22Rv1 (cell line): ENCODE measurements around the gene KIRREL3.

Experiments used
- H3K27ac ChIP-seq: fragments of 450-650 bp; 2 replicates; pipeline ENCODE4 v1.5.1; 2017
- ZFX ChIP-seq: fragments of 450-650 bp; IDR thresholded peaks from 2 replicates; pipeline ENCODE4 v1.6.1; 2017; ENCODE audit warnings: antibody characterized with exemption, borderline replicate concordance
- TF ChIP-seq, protein P1 (sequence below): fragments of 450-650 bp; IDR thresholded peaks from 2 replicates; pipeline ENCODE4 v1.5.1; 2017; ENCODE audit warnings: mild to moderate bottlenecking

KIRREL3 gene

DNA sequence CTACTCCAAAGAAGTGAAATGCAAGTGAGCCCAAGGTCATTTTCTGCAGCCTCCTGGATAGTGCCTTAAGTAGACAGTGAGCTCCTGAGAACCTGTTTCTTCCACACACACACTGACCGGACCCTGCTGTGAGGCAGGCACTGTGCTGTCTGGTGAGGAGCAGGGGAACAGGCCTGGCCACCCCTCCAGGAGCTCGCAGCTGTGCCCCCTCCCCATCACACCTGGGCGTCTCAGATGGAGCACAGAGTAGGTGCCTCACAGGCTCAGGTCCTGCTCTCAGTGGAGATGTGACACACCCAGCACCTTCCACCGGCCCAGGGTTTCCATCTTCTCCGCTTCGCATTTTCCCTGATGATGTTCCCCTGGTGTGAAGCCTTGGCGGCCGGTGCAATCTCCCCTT is 470.2 kb downstream of the KIRREL3 start:
- H3K27ac ChIP-seq = no peak overlapping the region
- TF ChIP-seq, protein P1, sequence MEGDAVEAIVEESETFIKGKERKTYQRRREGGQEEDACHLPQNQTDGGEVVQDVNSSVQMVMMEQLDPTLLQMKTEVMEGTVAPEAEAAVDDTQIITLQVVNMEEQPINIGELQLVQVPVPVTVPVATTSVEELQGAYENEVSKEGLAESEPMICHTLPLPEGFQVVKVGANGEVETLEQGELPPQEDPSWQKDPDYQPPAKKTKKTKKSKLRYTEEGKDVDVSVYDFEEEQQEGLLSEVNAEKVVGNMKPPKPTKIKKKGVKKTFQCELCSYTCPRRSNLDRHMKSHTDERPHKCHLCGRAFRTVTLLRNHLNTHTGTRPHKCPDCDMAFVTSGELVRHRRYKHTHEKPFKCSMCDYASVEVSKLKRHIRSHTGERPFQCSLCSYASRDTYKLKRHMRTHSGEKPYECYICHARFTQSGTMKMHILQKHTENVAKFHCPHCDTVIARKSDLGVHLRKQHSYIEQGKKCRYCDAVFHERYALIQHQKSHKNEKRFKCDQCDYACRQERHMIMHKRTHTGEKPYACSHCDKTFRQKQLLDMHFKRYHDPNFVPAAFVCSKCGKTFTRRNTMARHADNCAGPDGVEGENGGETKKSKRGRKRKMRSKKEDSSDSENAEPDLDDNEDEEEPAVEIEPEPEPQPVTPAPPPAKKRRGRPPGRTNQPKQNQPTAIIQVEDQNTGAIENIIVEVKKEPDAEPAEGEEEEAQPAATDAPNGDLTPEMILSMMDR = no peak
- no peak for TF ChIP-seq ZFX

DNA sequence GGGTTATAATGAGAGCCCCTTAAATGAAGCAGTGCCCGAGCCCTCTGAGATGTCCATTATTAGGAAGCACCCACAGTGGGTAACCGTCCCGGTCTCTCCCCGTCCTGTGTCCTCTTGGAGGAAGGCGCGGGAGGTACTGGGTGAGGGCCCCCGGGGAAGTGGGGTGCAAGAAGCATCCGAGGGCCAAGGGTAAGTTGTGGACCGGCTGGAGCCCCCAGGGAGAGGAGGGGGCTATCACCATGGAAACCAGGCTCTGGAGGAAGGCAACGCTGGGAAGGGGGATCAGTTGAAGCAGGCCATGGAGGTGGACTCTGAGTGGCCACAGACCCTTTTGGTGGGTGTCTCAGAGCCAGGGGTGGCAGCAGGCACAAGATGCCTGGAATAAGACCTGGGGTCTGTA is 471.5 kb downstream of the KIRREL3 start:
- no peak overlapping the region for H3K27ac ChIP-seq
- TF ChIP-seq, protein P1 = no peak
- TF ChIP-seq ZFX = no peak

DNA sequence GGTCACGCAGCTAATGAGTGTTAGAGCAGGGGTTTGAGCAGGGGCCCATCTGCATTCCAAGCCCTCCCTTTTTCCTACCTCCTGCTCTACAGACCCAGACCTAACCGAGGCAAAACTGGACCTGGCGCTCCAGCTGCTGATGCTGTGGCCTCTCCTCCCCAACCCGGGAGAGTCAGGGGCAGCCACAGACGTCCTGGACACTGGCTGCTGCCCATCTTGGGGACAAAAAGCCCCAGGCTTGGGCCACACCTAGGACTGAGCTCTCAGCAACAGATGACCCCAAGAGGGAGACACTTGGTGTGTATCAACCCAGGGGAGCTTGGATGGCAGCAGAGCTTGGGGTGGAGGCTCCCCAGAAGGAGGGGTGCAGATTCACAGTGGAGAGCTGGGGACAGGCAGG is 472.5 kb downstream of the KIRREL3 start:
- TF ChIP-seq, protein P1 = no peak
- TF ChIP-seq ZFX = no peak
- no peak overlapping the region for H3K27ac ChIP-seq

DNA sequence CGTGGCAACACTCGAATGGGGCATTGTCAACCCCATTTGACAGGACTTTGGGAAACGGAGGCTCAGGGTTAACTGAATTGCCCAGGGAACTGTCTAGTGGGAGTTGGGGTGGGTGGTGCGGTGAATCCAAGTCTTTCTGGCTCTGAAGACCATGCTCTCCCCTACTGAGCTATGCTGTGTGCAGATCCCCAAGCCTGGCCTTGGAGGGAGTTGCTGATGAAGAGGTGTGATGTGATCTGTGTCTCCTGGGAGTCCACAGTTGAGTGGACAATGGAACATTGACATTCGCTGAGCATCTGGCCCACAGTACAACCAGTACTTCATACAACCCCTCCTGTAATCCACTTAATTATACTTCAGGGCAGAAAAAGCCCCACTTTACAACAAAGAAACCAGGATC is 472.9 kb downstream of the KIRREL3 start:
- no peak overlapping the region for H3K27ac ChIP-seq
- TF ChIP-seq, protein P1 = no peak
- TF ChIP-seq ZFX = no peak

DNA sequence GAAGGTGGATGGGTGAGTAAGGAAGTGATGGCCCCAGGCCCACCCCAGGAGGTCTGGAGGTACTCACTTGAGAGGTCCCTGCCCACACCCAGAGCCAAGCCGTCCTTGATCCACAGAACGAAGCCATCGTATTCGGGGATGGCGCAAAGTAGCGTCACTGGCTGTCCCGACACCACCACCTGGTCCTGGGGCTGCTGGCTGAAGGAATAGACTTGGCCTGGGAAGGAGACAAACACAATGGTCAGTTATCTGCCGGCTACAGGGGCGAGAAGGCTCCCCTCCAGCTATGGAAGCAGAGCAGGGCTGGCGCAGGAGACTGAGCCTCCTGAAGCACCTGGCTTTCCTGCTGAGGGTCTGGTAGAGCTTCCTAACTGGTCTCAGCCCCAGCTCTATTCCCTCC is 474.1 kb downstream of the KIRREL3 start:
- no peak for TF ChIP-seq ZFX
- TF ChIP-seq, protein P1 = no peak
- H3K27ac ChIP-seq = no peak overlapping the region

DNA sequence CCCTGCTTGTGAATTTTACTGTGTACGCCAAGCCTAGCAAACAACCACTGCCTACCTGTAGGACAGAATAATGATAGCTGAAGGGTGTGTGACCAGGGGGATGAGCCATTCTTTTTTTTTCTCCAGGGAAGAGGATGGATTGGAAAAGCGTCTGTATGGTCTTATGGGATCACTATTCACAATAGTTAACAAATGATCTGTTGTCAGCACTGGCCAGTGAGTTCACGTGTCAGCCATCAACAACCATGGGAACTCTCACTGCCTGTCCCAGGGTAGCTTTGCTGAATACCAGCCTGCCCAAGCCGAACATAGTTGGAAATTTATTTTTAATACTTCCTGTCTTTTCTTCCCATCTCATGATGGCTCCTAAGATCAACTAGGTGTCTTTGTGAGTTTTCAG is 474.9 kb downstream of the KIRREL3 start:
- no peak overlapping the region for H3K27ac ChIP-seq
- TF ChIP-seq, protein P1 = no peak
- TF ChIP-seq ZFX = no peak

DNA sequence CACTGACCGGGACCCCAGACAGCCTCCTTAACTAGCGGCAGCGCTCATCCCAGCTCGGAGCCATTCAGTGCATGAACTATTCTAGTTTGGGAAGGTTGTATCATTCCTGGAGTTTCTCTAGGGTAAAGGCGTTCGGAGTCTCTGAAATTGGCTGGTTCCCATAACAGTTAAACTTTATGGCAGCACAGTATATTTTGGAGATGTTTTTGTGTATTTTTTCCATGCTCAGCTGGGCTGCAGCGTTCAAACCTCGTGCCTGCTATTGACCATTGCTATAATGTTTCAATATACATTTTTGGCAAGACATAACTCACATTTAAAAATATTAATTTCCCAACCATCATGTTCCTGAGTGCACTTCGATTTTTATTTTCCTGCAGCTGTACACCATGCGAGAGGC is 475.4 kb downstream of the KIRREL3 start:
- no peak overlapping the region for H3K27ac ChIP-seq
- TF ChIP-seq, protein P1 = no peak
- TF ChIP-seq ZFX = no peak
